Femur (tissue), 1 donor: ENCODE data around the gene OR10J4.
"Not testable (repeated sequence)": the region's sequence is repeated elsewhere in the genome, so short reads cannot be mapped to it uniquely, and the experiment has no call there.

Experiments used
- DNase-seq: peaks from one replicate; pipeline ENCODE4 v3.0.0-alpha.2; 2017

OR10J4 gene

DNA sequence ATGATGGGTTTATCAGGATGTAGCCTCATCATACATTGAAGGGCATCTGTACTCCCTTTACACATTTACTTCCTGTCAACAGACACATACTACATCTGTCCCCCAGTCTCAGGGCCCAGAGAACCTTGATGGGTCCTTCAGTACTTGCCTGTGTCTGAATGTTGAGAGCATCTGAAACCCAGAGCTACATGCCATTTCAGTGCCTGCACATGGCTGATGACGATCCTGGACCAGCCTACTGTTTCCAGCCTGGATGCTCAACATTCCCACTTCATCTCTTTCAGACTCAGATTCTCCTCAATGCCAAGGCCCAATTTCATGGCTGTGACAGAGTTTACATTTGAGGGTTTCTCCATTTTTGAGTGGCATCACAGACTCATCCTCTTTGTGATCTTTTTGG, at the start of gene OR10J4:
TSS of gene OR10J4 (plus strand) at position 301 of the 400 bp plus-strand sequence.
- no peak for DNase-seq

DNA sequence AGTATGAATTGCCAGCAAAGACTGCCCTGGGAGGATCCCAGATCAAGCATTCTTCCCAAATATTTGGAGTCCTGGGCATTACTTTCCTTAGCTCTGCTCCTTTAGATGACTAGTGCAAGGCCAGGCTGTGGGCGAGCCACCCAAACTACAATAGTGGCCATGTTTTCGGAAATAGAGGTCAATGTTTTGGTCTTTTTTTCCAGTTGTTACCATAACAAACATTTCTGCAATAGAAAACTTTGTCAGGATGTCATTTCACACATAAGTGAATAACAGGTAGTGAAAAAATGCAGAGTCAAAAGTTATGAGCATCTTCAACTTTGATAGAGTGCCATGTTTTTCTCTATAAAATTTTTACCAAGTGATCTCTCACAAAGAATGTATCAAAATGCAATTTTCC, 25.2 kb upstream of the OR10J4 start:
- DNase-seq, result no peak

DNA sequence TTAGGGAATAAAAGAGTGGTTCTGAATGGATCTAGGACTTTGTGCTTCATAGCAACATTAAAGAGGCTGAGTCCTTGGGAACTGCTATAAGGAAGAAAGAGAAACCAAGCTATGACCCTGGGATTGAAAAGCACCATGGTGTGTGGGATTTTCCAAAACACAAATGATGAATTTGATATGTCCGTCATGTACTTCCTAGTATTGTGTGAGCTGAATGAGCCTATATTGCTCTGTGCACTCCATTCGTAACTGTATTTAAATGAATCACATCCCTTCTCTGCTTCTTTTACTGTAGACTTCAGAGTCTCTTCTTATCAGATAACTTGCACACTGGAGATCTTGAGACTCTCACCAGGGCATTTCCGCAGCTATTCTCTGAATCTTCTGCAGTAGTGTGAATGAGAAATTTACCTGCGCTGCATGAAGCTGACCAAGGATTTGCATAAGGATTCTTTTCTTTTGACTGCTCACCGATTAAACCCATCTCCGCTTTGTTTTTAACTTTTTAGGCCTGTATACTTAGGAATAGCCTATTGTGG, 23.1 kb upstream of the OR10J4 start:
- DNase-seq, result no peak

DNA sequence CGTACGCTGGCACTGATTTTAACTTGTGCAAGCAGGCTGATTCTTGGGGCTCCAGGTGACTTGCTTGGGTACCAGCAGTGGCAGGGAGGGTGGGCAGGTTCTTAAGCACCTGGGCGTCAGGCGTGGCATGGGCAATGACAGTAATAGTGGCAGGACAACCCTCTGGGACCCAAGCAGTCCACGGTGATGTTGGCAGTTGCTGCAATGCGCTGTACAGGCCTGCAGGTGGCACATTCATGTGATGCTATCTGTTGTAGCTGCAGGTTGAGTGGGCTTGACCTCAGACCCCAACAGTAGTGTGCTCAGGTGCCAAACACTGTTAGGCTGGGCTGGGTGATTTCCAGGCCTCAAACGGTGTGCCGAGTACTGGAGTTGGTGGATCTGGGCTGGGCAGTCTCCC, 10.2 kb upstream of the OR10J4 start:
- no peak for DNase-seq

DNA sequence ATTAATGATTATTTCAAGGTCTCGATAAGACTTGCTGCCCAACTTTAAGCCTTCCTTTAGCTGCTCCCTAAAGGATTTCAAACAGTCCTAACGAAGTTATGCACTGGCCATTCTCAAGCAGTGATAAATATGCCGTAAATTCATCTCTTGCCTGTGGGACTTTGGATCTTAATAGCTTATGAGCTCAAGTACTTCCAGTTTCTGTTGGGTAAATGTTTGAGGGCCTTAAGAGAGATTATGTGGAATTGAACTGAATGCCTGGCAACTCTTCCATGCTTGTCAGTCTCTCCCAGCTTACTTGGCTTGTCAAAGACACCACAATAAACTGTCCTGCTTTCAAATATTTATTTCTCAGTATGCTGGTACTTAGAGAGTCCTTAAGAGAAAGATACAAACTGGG, 3.5 kb upstream of the OR10J4 start:
- DNase-seq, result no peak

DNA sequence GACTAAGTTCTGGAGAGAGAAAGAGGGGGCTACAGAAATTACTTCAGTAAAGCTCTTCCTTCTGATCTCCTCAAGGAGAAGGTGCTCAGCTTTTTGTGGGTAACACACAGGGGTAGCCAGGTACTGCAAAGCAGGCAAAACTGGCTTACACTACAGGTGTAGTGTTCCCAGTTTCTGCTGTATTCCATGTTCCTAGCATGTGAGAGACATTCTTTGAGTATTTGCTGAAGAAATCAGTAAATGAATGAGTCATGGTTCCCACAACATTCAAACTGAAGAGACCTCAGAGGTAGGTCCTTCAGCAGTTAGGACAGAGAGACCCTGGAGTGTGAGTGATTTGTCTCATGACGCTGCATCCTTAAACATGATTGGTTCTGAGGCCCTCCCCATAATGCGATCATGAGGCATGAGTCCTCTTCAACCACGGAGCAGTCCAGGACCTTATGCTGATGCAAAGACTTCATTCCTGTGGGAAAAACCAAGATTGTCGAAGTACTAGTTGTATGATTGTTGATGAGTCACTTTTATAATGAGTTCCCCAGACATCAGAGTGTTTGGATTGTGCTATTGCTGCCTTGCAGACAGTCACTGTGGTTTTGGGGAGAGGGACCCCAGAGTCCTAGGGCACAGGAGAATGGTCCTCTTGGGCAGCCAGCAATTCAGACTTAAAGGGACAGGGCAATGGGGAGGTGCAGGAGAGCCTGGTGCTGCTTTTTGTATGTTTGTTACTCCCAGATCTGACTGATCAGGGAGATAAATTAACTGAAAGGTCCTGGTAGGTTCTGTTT, 2.7 kb upstream of the OR10J4 start:
- DNase-seq, result no peak

DNA sequence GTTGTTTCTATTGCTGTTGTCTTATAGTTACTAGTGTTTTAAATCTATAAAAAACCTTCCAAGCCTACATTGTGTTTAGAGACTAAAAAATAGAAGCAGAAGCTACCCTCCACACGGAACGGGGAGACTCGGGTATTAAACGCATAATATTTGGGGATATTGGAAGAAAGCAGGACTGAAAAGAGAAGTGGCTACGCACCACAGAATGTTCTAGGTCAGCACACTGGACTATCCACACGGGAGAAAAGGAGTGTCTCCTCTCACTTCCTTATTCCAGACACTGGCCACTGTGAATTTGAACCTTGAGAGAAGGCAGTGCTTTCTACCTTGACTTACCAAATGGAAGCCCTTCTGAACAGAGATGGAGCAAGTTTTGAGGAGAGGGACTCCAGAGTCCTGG, 1.0 kb upstream of the OR10J4 start:
- no peak for DNase-seq

DNA sequence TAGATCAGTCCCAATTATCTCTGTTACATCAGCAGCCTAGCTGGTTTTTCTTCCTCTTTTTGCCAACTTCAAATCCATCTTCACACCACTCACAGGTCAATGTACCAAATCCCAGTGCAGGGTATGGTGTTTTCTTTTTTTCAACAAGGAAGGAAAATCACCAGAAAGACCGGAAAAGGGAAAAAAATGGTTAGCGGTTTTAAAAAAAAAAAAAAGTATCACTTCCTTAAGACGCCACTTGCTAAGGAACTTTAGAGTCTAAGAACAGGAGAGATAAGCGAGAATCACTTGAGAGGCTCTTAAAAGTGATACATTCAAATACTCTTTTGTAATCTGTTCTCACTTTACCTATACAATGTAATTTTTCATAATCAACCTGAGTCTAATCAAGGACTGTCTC, 4.5 kb downstream of the OR10J4 start:
- no peak for DNase-seq

DNA sequence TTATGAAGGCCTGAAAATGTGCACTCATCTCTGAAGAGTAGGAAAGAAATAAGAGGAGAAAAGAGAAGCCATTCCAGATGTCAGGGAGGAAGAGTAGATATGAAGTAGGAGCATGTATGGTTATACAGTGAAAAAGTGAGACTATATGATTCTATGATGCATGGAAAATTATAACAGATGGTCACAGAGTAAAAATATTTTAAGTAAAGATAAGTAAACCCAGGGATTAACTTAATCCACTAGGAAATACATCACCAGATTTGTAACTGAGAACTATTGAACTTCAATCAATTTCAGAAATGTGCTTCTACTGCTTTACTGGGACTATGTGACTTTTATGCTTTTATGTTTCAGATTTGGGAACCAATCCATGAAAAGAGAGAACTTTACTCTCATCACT, 7.4 kb downstream of the OR10J4 start, which contains the start of gene OR10J1:
TSS of gene OR10J1 (plus strand) at position 301 of the 400 bp plus-strand sequence. CDS start at position 371, 70 bp downstream.
- DNase-seq, result no peak

DNA sequence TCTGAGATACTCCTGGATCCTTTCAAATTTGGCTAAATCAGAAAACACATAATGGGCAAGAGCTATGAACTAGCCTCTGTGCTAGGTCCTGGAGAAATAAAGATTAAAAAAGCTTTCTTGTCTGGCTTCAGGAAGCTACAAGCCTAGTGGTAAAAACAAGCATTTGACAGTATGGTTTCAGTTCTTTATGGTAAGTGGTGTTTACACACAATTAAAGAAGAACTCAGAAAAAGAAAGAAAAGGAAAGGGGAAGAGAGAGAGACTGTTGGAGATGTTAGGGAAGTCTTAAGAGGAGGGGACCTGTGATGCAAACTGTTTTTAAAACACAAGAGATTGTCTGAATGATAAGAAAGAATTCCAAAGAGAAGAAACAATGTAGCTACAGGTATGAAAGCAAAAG, 9.4 kb downstream of the OR10J4 start:
- no peak for DNase-seq

DNA sequence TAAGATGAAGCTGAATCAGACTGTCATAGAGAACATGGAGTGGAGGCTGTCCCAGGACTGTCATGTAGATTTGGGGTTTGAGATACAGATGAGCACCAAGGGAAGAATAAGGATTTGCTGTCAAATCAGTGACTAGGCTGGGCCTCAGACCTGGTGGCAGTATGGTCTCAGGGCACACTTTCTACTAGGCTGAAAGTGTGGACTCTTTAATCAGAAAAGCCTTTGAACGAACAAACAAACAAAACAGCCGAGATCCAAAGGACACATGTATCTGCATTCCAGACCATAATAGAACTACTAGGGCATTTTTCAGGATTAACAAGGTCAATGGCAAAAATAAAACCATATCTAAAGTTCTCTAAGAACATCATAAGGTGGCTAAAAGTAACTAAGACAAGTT, 10.4 kb downstream of the OR10J4 start:
- DNase-seq, result no peak

DNA sequence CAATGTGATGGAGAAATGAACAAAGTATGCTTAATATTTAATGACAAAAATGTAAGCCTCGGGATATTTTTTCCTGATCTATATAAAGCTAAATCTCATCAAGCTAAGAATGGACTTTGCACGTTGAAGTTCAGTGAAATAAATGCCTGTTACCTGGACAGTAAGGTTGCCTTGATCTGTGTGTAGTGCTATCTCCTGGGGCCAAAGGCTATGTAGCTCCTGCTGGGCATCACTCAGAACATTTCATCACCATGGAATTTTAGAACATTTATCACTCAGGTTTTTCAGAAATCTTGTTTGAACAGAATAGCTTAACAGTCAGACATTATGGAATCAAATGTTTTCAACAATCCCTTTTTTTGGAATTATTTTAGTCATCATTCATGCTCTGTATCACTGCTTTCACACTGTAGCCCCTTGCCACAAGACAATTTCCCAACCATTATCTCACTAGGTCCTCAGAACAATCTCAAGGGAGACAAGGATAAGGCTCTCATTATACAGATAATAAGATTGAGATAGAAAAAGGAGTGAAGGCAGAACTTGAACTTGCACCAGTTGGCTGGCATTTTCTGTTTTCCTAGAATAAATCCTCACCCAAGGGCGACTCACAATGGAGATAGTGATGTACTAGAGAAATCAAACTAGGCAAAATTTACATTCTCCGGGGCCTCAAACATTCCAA, 11.2 kb downstream of the OR10J4 start:
- DNase-seq, result no peak

DNA sequence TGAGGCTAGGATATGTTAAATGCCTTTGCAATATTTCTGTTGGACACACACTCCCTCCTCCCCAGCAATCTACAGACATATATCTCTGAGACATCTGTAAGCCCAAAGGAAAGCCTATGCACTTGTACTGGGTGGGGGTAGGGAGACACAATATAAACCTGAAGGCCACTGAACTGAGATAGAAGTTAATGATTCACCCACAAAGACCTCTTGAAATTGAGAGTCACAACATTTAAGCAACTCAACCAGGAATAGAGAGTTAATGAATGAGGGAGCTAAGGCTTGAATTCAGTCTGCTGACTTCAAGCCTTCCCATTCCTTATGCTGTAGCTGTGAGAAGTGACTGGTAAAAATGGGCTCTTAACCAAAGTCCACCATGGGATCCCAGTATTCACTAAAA, 12.5 kb downstream of the OR10J4 start:
- no peak for DNase-seq

DNA sequence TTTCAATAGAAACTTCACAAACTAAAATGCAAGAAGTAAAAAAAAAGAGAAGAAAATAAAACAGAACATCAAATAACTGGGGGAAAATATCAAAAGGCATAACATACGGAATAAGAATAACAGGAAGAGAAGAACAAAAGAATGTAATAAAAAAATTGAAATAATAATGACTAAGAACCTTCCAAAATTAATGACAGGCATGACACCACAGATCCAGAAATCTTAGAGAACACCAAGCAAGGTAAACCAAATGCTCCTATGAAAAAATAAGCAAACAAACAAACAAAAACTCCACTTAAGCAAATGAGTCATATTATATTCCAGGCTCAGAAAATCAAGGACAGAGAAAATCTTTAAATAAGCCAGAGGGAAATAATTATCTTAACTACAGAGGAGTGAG, 16.2 kb downstream of the OR10J4 start:
- no peak for DNase-seq

DNA sequence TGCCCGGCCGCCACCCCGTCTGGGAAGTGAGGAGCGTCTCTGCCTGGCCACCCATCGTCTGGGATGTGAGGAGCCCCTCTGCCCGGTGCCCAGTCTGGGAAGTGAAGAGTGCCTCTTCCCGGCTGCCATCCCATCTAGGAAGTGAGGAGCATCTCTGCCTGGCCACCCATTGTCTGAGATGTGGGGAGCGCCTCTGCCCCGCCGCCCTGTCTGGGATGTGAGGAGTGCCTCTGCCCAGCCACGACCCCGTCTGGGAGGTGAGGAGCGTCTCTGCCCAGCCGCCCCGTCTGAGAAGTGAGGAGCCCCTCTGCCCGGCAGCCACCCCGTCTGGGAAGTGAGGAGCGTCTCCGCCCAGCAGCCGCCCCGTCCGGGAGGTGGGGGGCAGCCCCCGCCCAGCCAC, 17.6 kb downstream of the OR10J4 start:
- not testable (repeated sequence) for DNase-seq

DNA sequence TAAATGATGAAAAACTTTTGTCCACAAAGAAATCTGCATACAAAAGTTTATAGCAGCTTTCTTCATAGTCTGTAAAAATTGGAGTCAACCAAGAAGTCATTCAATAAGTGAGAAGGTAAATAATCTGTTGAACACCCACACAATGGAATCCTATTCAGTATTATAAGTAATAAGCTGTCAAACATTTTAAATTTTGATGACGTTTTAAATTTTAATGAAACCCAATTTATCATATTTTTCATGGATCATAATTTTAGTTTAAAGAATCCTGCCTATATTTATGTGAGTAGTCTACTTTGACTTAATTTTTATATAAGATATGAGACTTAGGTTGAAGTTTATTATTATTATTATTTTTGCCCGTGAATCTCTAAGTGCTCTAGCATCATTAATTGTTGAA, 27.5 kb downstream of the OR10J4 start:
- DNase-seq, result no peak

DNA sequence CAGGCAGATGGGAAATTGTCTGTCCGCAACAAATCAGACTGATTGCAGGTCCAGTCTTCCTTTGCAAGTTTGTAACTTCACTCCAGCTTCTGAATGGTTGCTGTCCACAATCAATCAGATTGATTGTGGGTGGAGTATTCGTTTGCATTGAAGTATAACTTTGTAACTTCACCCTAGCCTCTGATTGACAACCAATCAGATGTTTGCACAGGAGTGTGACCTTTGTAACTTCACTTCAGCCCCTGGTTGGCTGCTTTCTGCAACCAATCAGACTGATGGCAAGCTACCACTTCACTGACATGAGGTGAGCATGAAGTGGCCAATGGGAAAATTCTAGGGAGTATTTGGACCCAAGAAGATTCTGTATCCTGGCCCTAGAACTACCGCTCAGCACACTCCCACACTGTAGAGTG, 33.2 kb downstream of the OR10J4 start:
- DNase-seq, result no peak

DNA sequence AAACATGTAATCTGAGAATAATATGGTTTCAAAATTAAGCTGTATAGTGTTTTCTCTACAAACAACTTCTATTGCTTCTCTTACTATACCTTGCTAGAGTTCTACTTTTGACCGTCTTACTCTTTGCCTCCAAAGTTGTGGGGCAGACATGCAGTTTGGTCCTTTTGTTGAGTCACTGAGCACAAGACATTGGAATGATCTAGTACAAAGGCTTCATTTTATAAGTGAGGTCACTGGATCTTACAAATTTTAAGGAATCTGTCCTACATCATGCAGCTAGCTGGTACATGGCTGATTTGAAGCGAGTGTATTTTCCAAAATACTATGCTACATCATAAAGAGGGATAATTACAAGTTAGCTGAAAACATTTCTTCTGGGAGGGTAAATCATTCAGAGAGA, 36.3 kb downstream of the OR10J4 start:
- no peak for DNase-seq

DNA sequence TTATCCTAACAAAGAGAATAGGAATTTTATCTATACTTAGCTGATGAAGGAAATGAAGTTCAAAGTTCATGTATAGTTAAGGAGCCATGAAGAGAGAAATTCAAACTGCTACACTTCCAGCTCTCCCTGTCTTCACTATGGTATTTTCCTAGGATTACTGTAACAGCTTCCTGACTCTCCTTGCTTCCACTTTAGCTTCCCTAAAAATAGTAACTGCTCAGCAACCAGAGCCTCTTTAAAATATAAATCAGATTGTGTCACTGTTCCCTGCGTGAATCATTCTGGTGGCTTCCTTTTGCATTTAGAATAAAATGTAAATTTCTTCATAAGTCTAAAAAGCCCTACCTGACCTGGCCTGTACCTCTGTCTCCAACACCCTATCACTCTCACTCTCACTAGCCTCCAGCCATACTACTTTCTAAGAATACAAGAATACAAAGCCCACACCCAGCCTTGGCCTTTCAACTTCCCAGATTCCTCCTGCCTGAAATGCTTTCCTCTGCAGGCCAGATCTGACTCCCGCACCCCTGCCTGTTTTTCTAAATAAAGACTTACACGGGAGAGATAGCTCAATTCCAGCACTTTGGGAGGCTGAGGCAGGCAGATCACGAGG, 38.0 kb downstream of the OR10J4 start:
- DNase-seq, result no peak

DNA sequence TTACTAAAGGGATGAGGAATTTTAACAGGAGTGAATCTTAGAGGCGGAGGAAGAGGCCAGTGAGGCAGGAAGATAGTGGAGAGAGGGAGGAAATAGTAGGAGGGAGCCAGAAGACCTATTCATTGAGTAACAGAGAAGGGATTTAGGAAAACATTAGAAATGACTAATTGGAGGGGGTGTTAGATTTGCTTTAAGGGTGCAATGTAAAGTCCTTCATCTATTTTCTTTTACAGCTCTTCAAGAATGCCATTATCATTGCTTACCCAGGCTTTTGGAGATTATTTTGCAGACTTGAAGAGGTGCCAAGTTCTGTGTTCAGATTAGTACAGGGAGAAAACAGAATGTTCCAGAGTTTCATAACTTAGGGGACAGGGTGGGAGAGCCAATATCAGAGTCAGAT, 41.3 kb downstream of the OR10J4 start:
- DNase-seq, result no peak

DNA sequence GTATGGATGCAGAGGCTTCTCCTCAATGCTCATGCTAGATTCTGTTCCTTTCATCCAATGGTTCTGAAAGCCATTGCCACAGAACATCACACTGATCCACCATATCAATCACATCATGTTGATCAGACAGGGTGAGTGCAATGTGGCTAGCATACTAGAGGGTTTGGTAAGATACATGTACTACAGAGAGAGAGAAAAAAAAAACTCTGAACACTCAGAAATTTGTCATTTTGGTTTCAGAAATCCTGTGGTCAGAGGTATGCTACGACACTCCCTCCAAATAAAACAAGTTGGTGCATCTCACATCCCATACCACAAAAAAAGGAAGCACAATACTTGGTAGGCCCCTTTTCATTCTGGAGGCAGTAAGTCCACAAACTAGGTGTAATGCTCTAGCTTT, 42.9 kb downstream of the OR10J4 start:
- DNase-seq, result no peak
